Measurements from ENCODE around the gene ALG2. TPM values are rescaled to one million over a fixed set of nuclear protein-coding genes. Genes with fewer than 3 reads are reported as not detected.
"Not testable (repeated sequence)": the region's sequence is repeated elsewhere in the genome, so short reads cannot be mapped to it uniquely, and the experiment has no call there.

Gene ALG2
- total RNA-seq, 1 donor from 2014 or later, result 17.1 TPM

GRCh38 chr9:99244344-99245260, 22.9 kb upstream of the ALG2 start:
- H3K27me3 ChIP-seq, result no peaks in the 10 kb centered on the region

DNA sequence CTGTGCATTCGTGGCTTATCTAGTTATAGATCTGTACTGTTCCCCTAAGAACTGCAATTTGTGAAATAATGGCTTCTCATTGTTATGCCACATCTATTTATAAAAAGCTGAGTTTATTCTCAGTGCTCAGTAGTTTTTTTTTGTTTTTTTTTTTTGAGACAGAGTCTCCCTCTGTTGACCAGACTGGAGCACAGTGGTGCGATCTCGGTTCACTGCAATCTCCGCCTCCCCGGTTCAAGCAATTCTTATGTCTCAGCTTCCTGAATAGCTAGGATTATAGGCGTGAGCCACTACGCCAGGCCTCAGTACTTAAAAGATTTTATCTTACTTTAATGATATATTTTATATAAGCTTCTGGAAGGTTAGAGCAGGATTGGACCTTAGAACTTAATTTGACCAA, 19.4 kb upstream of the ALG2 start:
- no peak for DNase-seq (ENCODE audit: low spot score in 2 of 2)
- Histone ChIP-seq H3K4me3 (no peak overlapping the region), H3K36me3 (peaks cover 5 to 31% of the 10 kb centered on the region in 2 donors), H3K9me3 (no peaks in the 10 kb centered on the region), H3K4me1 (no peaks in the 10 kb centered on the region), H3K27ac (no peak overlapping the region), H3K27me3 (no peaks in the 10 kb centered on the region)
- intact Hi-C loops (cut with DNase I), result no loop called here
- no peak for TF ChIP-seq CTCF (IDR thresholded peaks at IDR 0.05)

More at GRCh38 chr9:99244344-99245260, 22.9 kb upstream of the ALG2 start:
- intact Hi-C loops (cut with DNase I), result no loop called here
- no peak for TF ChIP-seq CTCF (IDR thresholded peaks at IDR 0.05)
- DNase-seq (ENCODE audit: low spot score in 2 of 2), result no peak
- Histone ChIP-seq H3K27ac (no peak overlapping the region), H3K4me3 (no peak overlapping the region), H3K4me1 (no peaks in the 10 kb centered on the region), H3K9me3 (no peaks in the 10 kb centered on the region), H3K36me3 (peaks cover 0 to 17% of the 10 kb centered on the region in 2 donors)

GRCh38 chr9:99239341-99240060, 17.8 kb upstream of the ALG2 start:
- intact Hi-C loops (cut with DNase I), result no loop called here
- no peak for DNase-seq (ENCODE audit: low spot score in 2 of 2)
- Histone ChIP-seq H3K27ac (no peak overlapping the region), H3K9me3 (no peaks in the 10 kb centered on the region), H3K27me3 (no peaks in the 10 kb centered on the region), H3K36me3 (peaks cover 5 to 35% of the 10 kb centered on the region in 2 donors), H3K4me3 (no peak overlapping the region), H3K4me1 (no peaks in the 10 kb centered on the region)
- no peak for TF ChIP-seq CTCF (IDR thresholded peaks at IDR 0.05)

DNA sequence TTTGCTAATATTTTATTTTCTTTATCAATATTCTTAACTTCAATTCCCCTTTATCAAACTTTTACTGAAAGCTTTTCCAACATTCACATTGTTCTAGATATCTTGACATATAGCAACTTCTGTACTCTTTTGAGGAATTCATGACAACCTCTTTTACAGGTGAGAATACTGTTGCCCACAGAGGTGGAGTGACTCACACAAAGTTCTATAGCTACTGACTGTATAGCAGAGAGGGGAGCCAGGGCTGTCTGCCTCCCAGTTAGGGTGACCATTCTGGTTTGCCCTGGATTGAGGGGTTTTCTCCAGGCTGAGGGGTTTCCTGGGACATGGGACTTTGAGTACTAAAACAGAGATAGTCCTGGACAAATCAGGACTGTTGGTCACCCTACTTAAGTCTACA, 16.6 kb upstream of the ALG2 start:
- intact Hi-C loops (cut with DNase I), result no loop called here
- no peak for DNase-seq (ENCODE audit: low spot score in 2 of 2)
- no peak overlapping the region for H3K4me3 ChIP-seq
- H3K27me3 ChIP-seq, result no peaks in the 10 kb centered on the region
- no peaks in the 10 kb centered on the region for H3K9me3 ChIP-seq
- no peaks in the 10 kb centered on the region for H3K4me1 ChIP-seq
- TF ChIP-seq CTCF (IDR thresholded peaks at IDR 0.05), result no peak
- peaks cover 5 to 34% of the 10 kb centered on the region in 2 donors for H3K36me3 ChIP-seq
- no peak overlapping the region for H3K27ac ChIP-seq

DNA sequence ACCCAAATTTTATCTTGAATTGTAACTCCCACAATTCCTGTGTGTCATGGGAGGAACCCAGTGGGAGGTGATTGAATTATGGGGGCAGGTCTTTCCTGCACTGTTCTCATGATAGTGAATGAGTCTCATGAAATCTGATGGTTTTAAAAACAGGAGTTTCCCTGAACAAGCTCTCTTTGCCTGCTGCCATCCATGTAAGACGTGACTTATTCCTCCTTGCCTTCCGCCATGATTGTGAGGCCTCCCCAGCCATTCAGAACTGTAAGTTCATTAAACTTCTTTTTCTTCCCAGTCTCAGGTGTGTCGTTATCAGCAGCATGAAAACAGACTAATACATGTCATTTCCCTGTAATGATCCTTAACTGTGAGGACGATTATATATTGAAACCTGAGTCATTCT, 16.1 kb upstream of the ALG2 start:
- intact Hi-C loops (cut with DNase I); H3K27me3 ChIP-seq; H3K27ac ChIP-seq; DNase-seq (ENCODE audit: low spot score in 2 of 2); H3K4me1 ChIP-seq; H3K4me3 ChIP-seq; H3K9me3 ChIP-seq: not testable (repeated sequence)
- H3K36me3 ChIP-seq, result peaks cover 5 to 34% of the 10 kb centered on the region in 2 donors

GRCh38 chr9:99237356-99237755, 15.6 kb upstream of the ALG2 start:
- DNase-seq (ENCODE audit: low spot score in 2 of 2), result no peak
- Histone ChIP-seq H3K36me3 (peaks cover 5 to 38% of the 10 kb centered on the region in 2 donors), H3K4me3 (no peak overlapping the region), H3K27me3 (no peaks in the 10 kb centered on the region), H3K9me3 (no peaks in the 10 kb centered on the region), H3K27ac (no peak overlapping the region), H3K4me1 (no peaks in the 10 kb centered on the region)
- TF ChIP-seq CTCF (IDR thresholded peaks at IDR 0.05), result no peak
- intact Hi-C loops (cut with DNase I), result no loop called here
